GM19099 (cell line): ENCODE data around the gene TBL2.

Experiments
- POLR2A ChIP-seq: IDR thresholded peaks from 3 replicates; pipeline ENCODE4 v1.6.1; 2011; ENCODE audit warnings: low read depth; ENCODE audit not compliant: insufficient read length; ENCODE audit errors: extremely low read depth

The TBL2 gene

GRCh38 chr7:73611017-73611555, 32.7 kb upstream of the TBL2 start:
- no peak for TF ChIP-seq POLR2A

DNA sequence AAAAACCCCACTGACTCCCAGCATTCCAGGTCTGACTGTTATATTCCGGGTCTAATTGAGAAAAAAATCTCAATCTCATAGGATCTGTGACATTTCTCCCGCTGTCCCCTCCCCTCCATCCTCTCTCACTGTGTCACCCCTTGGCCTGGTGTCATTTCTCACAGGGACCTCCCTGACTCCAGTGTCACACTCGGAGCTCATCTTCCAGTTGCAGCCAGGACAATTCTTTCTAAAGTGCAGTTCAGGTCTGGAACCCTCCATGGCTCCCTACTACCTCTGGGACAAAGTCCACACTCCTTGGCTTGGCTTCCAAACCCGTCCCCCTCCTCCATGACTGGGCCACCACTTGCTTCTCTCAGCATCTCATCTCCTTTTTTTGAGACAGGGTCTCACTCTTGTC, 31.7 kb upstream of the TBL2 start:
- TF ChIP-seq POLR2A: no peak

- TF ChIP-seq POLR2A: no peak
Measured at GRCh38 chr7:73606801-73607691, 28.7 kb upstream of the TBL2 start.

DNA sequence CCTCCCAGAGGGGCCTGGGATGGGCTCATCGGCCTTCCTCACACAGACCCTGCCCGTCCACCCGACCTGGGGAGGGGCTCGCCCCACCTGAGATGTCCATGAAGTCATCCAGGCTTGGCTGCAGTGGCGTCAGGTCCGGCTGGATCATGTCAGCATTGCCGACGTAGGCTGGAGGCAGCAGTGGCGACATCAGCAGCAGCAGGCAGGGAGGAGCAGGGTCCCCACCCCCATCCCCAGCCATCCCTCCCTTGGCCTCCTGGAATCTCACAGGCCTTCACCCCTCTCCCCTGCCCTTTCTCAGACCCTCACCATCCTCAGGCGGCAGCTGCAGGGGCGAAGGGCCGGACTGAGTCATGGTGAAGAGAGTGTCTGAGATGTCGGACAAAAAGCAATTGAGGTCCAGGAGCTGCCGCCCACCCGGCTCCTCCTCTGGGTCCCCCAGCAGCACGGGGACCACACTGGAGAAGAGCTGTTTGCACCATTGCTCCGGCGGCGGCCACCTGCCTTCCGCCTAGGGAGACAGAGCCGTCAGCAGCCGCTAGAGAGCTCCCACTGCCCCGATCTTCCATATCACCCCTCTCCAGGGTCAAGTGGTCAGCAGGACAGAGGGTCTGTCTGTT, 27.3 kb upstream of the TBL2 start:
- TF ChIP-seq POLR2A: no peak

GRCh38 chr7:73602721-73603651, 24.6 kb upstream of the TBL2 start:
- no peak for TF ChIP-seq POLR2A

DNA sequence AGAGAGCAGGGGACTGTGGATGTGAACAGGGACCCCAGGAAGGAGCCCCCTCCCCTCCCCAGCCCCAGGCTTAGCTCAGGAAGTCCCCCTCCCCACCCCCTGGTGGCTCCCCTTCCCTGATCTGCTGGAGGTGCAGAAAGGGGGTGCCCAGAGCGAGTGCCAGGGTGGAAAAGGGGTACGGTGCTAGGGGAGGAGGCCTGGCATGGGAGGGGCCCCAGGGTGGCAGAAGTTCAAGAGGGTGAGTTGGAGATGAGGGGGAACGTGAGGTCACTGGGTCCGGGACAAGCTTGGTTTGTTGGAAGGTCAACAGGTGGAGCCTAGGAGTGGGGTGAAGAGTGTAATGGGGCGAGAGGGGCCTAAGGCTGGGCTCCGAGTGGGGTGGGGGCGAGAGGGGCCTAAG, 21.5 kb upstream of the TBL2 start:
- no peak for TF ChIP-seq POLR2A

DNA sequence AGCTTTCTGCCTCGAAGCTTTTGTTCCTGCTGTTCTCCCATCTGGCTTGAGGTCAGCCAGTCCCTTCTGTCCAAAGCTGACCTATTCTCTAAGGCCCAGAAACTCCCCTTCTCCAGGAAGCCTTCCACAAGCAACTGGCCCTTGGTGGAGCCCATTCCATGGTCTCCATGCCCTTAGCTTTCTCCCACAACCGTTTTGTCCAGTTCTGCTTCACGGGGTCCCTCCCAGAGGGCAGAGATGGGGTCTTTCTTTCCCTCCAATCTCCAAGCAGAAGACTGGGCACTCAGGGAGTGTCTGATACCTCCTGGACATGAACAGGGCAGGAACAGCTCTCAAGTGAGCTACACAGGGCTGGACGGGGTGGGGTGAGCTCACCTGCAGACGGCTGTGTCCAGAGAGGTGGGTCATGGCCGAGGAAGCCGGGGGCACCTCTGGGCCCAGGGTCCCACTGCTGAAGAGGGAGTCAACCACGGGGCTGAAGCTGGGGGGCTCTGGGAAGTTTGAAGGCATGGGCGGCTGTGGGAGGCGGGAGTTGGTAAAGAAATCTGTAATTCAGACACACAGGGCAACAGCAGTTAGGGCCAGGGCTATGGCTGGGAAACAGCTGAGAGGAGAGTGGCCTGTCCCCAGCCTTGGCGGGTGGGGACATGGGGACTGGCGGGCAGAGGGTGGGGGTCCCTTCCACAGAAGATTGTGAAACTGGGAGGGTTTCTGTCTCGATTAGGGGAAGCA, 20.9 kb upstream of the TBL2 start:
- TF ChIP-seq POLR2A: no peak

- TF ChIP-seq POLR2A: no peak
Measured at GRCh38 chr7:73597978-73598782, 19.8 kb upstream of the TBL2 start.

- TF ChIP-seq POLR2A: no peak
Measured at GRCh38 chr7:73596191-73597065, 18.0 kb upstream of the TBL2 start.

DNA sequence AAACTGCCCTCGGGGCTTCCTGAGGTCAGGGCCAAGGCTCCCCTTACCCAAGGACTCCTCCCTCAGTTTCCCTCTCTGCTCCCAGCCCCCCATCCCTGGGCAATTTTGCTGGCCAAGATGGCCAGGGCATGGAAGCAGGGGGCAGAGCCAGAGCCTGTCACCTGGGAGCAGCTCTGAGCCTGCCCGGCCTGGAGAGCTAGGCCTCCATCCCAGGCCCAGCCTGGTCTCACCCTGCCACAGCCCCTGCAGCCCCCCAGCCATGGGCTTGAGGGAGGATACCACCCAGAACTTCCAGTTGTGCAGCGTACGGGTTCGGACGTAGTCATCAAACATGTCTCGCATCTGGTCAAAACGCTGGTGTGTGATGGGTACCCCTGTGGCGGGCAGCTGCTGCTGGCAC, 17.0 kb upstream of the TBL2 start:
- no peak for TF ChIP-seq POLR2A

DNA sequence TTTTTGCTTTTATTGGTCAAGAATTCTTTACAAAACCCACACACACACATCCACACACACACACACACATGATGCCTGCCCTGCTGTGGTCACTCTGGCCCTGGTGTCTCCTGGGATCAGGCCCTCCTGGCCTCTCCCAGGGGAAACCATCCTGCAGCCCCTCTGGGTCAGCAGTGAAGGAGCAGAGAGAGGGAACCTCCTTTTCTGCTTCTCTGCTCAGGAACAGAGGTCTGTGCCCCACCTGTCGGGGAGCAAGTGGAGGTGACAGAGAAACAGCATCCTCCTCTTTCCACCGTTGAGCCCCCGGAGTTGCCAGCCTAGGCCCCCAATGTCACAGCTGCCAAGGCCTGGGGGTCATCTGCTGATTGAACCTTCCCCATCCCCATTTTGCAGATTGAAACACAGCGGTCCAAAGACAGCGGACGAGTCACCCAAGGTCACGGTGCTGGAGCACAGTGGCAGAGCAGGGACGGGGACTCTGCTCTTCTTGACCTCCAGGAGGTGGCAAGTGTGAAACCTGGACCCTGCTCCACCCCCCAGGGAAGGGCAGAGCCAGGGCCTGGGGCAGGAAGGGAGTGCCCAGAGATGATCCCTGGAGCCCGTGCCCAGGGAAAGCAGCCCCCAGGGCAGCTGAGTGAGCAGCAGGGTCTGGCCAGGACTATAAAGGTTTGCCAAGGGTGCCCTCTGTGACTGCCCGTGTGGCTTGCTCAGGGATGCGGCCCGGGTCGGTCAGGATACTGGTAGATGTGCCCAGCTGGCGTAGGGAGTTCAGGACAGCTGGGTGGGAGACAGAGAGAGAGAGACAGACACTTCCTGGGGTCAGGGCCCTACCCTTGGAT, 15.0 kb upstream of the TBL2 start:
- no peak for TF ChIP-seq POLR2A

DNA sequence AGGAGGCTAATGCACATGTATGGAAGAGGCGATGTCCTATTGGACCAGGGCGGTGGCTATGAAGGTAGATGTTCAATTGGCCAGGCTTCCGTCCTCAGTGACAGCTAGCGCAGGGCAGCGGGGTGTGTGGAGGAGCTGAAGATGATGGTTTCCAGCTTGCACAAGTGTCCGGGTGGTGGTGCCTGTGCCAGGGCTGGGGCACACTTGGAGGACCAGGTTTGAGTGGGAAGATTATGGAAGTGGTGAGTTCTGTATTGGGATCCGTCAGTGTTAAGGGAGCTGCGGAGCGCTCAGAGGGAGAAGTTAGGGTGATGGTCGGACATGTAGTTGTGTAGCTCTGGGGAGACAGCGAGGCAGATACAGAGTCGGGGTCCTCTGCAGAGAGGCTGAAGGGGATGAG, 8.5 kb upstream of the TBL2 start:
- TF ChIP-seq POLR2A: no peak
